Astrocyte of the spinal cord (primary cell): ENCODE measurements around the gene GOLGA5.

Experiments
- DNase-seq: peaks from one replicate; pipeline ENCODE4 v3.0.0; 2011; ENCODE audit warnings: low read depth, low spot score
- H3K4me3 ChIP-seq: 2 replicates; pipeline ENCODE4 v1.5.1; 2011; ENCODE audit warnings: low read depth, mild to moderate bottlenecking, low read length, moderate library complexity
- CTCF ChIP-seq: IDR thresholded peaks from 2 replicates; pipeline ENCODE4 v1.5.1; 2012; ENCODE audit warnings: low read depth, mild to moderate bottlenecking, low read length, inconsistent platforms
- in situ Hi-C: cut with HindIII; loops from 2 replicates; pipeline ENCODE4 v1.10.0; 2017; ENCODE audit warnings: low sequenced_read_pairs

Gene GOLGA5

GRCh38 chr14:92830902-92831301 lies 36.8 kb downstream of the GOLGA5 start:
- in situ Hi-C loops = no loop called here
- no peak overlapping the region for H3K4me3 ChIP-seq
- TF ChIP-seq CTCF = no peak
- no peak for DNase-seq

- H3K4me3 ChIP-seq = no peak overlapping the region
- no peak for TF ChIP-seq CTCF
- in situ Hi-C loops = no loop called here
- DNase-seq = no peak
These were observed 38.1 kb downstream of the GOLGA5 start for GRCh38 chr14:92832137-92832700.

GRCh38 chr14:92841930-92842329 lies 47.8 kb downstream of the GOLGA5 start:
- in situ Hi-C loops = no loop called here
- TF ChIP-seq CTCF = no peak
- H3K4me3 ChIP-seq = no peak overlapping the region
- no peak for DNase-seq

DNA sequence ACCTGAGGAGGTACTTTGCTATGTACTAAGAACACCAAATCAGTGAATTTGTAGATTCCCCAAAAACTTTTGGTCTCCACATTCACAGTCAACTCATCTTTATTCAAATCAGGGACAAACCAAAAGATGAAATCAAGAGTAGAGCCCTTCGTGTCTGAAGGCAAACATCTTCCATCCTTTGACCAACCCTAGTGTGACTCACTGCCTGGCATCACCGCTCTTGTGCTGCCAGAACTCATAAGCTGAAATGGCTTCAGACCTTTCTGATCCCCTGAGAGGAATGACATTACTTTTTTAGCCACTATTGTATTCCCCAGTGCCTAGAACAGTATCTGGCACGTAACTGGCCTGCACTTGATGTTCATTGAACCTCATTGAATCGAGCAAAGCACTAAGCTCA lies 50.1 kb downstream of the GOLGA5 start:
- in situ Hi-C loops = no loop called here
- no peak for TF ChIP-seq CTCF
- no peak overlapping the region for H3K4me3 ChIP-seq
- no peak for DNase-seq

GRCh38 chr14:92846162-92846897 lies 52.2 kb downstream of the GOLGA5 start:
- peak; percentile 39 for DNase-seq
- no peak for TF ChIP-seq CTCF
- no peak overlapping the region for H3K4me3 ChIP-seq
- in situ Hi-C loops = no loop called here

DNA sequence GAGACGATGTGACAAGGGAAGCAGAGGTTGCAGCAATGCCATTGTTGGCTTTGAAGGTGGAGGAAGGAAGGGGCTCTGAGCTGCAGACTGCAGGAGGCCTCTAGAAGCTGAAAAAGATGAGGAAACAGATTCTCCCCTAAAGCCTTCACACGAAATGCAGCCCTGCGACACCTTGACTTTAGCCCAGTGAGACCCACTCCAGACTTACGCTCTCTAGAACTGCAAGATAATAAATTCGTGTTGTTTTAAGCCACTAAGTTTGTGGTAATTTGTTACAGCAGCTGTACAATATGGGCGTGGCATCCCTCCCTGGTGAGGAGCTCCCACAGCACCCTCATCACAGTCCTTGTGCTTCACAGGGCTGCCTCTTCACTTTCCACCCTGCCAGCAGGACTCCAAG lies 53.2 kb downstream of the GOLGA5 start:
- DNase-seq = no peak
- TF ChIP-seq CTCF = no peak
- in situ Hi-C loops = no loop called here
- H3K4me3 ChIP-seq = no peak overlapping the region
